GM19467 (cell line): ENCODE results near the gene PDCD1LG2.

Experiments used
- ATAC-seq: cut with Tn5 transposase; IDR thresholded peaks from one replicate; pipeline ENCODE4 v1.9.1; 2021; ENCODE audit warnings: mild to moderate bottlenecking, moderate library complexity; ENCODE audit not compliant: unreplicated experiment

PDCD1LG2 gene

DNA sequence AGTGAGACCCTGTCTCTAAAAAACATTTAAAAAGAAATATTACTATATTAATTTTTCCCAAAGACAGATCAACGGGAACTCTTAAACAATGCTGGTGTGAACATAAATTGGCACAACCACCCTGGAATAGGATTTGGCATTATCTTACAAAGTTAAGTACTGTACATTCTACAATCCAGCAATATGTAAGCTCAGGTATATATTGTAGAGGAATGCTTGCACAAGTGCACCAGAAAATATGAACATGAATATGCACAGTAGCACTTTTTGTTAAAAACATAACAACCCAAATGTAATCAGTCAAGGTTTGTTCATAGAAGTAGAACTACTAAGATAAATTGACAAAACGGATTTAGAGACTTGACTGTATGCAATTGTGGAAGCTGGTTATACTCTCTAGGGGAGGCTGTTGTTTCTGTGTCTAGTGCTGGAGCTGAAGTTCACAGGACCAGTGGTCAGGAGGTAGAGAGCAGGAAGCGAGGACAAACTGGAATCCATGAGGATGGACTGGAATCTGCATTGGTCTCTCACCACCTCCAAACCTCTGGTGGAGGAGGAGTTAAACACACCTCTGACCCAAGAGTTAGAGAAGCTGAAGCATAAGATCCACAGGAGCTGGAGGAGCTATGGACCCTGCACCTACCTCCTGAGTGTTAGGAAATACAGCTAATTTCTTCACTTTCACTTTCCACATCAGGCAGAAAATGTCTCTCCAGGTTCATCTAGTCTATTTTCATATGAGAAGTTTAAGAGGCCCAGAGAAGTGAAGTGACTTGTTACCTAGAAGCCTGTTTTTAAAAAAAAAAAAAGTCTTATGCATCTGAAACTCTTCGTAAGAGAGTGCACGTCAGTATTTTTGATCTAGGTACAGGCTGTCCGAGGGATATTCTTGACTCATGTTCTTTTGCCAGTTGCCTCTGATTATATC is 98.2 kb downstream of the PDCD1LG2 start:
- ATAC-seq, result peak; percentile 54

DNA sequence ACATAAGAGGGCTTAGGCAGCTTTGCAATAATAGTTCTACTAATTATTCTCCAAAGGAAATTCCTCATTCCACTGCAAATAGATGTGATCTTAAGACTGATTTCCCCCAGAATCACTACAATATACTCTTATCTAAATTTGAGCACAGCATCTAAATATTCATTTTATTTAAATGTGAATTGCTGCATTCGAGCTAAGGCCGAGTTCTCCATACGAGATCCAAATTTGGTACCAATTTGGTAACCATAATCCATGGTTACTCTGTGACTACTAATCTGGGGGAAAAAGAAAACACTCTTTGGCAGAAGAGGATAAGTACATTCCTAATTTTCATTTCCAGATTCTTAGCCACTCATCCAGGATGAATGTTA is 98.9 kb downstream of the PDCD1LG2 start:
- no peak for ATAC-seq

DNA sequence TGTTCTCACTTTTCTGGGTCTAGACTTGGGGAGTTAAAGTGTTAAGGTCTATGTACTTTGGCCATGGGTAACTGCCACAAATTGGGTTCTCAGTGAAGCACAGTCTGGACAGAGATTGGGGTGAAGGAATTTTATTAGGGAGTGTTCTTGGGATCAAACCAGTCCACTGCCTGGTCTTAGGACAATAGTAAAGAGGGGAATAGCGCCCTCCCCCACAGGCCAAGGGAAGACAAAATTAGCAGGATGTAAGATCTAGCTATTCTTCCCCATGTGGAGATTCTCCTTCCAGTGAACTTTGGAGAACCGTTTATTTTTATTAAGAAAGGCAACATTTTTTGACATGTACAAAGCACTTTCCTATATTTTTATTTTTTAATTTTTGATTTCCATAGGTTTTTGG is 100.2 kb downstream of the PDCD1LG2 start:
- ATAC-seq, result no peak

DNA sequence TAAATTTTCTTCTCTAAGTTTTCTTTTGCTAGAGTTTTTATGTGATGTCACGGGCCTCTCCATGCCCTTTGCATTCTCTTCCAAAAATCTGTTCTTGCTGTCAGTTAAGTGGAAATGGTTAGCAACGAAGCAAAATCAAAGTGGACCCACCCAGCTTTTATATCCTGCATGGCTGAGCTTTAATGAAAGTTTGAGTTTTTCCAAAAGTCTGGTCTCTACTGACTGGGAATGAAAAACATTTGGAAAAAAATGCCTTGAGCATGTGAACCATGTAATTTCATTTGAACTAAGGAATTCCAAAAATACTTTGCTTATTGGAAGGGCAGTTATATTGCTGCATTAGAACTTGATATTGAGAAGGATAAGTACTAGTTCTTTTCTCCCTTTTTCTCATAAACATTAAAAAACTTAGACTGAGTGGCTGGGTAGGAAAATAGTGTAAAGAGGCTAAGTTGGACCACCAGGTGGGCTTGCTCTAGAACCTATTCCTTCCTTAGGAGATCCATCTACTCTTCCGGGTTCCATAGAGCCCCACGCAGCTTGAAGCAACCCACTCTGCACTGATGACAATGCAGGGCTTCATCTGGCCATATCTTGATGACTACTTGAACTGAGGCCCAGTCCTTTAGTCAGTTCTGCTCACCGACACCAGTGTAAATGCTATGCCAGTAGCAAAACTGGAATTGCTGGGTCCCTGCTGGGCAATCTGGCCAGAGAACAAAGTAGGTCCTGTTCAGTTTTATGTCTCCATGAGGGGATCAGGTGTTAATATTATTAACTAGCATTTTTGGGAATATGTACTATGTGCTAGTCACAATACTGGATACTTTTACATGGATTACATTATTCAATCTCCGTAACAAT is 101.2 kb downstream of the PDCD1LG2 start:
- no peak for ATAC-seq

DNA sequence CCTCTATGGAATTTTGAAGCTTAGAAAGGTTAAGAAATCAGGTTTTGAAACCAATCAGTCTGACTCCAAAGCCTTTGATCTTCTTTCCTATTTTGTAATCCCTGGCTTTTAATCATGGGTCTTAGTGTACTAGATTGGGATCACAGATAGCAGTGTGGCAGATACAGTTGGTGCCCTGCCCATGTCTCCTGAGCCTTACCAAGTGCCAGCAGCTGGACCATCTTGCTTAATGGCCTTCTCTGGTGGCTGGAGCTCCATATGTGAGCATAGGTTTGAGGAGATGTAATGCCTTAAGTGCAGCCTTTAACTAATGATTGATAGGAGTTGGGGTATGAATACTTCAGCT is 101.8 kb downstream of the PDCD1LG2 start:
- ATAC-seq, result no peak

DNA sequence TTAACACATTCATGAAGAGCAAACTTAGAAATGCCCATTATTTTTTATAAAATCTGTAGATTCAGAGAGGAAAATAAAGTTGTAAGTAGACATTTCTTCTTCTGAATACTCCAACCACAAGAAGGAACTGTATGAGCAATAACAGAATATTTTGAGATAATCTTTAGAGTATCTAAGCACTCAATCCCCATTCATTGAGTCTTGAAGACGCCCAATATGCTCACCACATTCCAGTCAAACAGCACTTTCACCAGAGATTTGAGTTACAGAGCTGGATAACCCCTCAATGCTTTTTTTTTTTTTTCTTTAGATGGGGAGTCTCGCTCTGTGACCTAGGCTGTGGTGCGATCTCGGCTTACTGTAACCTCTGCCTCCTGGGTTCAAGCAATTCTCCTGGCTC is 103.9 kb downstream of the PDCD1LG2 start:
- ATAC-seq, result no peak

DNA sequence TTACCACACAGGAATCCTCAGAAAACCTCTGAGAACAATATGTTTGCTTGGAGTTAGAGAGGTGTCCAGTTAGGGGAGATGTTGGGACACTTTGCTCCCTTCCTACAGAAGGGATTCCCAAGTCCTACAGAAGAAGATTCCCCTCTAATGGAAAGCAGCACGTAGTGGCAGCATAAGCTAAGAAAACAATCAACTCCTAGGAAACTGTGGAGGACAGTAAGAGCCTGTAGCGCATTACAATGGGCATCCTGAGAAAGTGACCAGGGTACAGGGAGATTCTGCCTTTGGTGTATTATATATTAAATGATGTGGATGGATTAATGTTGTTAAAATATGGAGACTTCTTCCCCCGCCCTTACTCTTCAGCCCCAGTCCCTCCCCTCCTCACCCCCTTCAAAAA is 104.7 kb downstream of the PDCD1LG2 start:
- ATAC-seq, result no peak

DNA sequence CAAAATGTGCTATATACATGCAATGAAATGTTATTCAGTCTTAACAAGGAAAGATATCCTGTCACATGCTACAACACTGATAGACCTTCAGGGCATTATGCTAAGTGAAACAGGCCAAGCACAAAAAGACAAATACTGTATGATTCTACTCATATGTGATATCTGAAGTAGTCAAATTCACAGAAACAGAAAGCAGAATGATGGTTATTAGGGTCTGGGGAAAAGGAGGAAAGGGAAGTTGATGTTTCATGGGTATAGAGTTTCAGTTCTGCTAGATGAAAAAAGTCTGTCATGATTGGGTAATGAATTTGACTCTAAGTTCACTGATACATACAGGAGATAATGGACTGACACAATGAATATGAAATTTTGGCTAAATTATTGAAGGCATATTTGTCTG is 107.4 kb downstream of the PDCD1LG2 start:
- peak; percentile 95 for ATAC-seq

DNA sequence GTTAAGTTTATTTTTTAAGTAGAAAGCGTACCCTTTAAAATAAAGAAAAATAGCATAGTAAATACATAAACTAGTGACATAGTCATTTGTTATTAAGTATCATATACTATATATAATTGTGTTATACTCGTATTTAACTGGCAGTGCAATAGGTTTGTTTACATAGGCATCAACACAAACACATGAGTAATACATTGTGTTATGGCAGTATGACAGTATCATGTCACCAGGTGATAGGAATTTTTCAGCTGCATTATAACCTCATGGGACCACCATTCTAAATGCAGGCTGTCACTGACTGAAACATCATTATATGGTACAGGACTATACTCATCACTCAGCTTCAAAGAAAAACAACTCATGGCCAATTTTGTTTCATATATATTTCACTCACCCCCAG is 110.2 kb downstream of the PDCD1LG2 start:
- ATAC-seq, result no peak
